GM19463 (cell line): Measurements from ENCODE around the gene SORBS2.

Experiments
- ATAC-seq: cut with Tn5 transposase; IDR thresholded peaks from one replicate; pipeline ENCODE4 v1.9.1; 2021; ENCODE audit warnings: mild to moderate bottlenecking, moderate library complexity; ENCODE audit not compliant: unreplicated experiment

The SORBS2 gene

DNA sequence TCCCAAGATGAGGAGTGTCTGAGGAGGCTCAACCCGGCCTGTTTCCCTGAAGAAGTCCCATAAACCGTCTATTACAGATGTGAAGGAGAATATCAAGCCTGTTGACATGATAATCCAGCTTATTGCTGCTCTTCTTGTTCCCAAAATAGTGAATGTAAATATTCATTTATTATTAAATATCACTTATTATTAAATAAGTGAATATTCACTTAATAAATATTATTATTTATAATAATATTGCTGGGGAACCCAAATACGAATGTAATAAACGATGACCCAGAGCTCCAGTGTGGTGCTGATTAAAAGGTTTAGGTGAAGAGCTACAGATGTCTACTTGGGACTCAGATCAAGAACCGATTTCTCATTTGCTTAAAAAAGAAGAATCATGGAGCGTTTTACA is 23.8 kb upstream of the SORBS2 start:
- ATAC-seq = no peak

DNA sequence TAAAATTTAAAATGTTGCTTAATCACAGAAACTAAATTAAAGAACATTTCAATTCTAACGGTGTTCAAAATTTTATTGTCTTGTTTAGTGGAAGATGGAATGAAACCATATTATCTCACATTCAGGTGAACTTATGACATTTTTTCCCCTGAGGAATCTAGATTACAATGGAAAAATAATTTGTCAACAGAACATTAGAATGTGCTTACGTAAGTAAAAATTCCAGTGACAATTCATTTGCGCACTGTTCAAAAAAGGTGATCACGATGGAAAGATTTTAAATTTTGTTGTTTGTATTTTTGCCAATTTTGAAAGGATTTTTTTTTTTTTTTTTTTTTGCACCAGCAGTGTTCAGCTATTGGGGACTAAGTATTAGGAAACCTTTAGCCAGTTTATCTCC is 23.3 kb upstream of the SORBS2 start:
- ATAC-seq = no peak

DNA sequence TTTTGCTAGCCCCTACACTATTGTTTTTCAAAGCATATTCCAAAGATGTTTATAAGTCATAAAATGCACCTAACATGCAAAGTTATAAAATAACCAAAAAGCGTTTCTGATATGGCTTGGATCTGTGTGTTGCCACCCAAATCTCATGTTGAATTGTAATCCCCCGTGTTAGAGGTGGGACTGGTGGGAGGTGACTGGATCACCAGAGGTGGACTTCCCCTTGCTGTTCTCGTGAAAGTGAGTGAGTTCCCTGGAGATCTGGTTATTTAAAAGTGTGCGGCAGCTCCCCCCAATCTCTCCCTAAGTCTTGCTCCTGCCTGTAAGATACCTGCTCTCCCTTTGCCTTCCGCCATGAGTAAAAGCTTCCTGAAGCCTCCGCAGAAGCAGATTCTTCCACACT is 22.8 kb upstream of the SORBS2 start:
- no peak for ATAC-seq

DNA sequence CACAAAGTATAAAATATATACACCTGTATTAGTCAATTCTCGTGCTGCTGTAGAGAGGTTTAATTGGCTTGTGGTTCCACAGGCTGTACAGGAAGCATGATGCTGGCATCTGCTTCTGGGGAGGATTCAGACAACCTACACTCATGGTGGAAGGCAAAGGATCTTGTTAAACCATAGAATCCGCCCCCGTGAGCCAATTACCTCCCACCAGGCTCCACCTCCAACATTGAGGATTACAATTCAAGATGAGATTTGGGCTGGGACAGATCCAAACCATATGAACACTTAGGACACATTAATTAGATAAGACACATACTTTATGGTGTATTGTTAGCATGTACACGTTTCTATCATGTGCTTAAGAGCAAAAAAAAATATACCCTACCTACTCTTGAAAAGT is 22.1 kb upstream of the SORBS2 start:
- no peak for ATAC-seq

DNA sequence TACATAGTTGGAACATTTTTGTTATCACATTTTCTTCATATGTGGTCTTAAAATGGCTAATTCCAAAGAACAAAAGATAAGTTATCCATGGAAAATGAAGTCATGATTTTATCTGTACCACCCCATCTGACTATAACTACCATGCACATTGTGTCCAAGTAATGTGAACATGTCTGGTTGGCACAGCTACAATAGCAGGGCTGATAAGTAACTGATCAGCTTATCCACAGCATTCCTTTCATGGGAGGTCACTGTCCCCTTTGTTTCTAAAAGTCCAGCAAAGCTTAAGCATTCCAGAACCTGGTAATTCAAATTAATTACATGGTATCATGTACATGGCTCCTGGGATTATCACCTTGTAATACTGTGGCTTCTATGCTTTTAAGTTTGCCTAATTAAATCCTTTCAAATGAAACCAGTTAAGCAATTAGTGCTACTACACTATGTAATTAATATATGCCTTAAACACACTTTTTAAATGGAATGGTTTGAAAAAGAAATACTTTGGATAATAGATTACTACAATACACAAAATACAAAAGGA is 21.1 kb upstream of the SORBS2 start:
- ATAC-seq = no peak

DNA sequence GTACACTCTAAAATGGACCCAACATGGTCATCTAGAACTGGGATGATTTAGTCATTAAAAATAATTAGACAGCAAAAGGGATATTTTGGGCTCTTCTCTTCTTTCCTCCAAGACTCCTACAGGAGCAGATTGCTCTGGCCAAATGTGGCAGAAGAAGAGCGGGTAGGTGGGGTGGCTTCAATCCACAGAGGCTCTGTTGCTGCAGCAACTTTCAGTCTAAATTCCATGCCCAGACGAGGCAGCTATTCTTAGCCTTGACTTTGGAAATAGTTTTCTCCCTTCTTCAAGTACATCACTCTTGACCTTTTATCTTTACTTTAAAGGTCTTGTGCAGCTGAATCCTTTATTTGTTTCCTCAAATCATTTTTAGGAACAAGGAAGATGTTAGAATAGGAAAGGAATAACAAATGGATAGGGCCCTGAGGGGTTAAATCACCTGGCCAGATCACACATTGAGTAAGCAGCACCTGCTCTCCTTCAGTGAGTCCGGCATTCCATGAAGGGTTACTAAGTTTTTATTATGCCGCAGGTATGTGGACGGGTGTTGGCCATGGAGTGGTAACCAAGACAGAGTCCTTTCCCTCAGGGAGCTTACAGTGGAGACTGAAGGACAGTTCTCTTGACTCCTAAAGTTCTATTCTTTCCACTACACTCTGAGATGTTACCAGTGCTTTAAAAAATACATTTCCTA is 19.3 kb upstream of the SORBS2 start:
- ATAC-seq = no peak

DNA sequence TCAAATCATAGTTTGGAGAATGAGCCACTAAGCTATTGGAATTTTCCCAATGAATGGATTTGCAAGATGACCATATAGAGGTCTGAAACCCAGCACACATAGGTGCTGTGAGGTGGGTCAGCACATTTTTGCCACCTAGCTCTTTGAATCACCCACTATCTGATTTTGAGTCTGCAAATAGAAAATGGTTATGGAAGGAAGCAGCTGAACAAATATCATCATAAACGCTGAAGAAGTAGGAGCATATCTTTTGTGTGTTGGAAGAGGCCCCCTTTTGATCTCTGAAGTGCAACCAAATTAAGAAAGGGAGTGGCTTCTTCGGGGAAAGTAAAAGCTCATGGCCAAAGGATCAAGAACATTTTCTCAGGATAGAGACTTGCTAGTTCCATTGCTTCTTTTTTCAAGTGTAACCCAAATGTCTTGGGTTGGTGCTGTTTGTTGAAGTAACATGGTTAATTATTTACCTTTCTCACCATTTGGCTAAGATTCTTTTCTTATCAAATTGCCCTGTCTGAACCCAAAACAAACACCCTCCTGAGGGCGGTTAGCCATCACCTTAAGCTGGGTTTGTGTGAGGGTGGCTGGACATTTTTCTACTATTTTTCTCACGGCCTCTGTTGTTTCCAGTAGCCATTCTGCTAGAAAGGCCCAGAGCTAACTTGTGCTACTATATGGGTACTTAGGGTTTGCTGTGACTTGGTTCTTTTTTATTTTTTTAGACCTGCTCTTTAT is 18.4 kb upstream of the SORBS2 start:
- no peak for ATAC-seq

DNA sequence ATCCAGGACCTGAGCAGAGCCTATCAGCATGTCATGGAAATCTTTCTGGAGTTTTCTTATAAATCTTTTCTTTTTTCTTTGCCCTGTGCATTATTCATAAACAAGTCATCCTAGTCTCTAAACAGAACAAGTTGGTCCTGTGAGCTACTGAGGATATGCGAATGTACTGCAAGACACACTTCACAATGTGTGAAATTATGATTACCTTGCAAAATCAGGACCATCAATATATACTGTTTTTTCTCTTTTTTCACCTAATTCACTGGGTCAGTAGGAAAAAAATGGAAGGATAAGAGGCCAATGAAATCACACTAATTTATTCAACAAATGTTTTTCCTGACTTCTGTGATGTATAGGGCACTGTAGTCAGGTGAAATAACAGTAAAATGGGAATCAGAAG is 14.4 kb upstream of the SORBS2 start:
- no peak for ATAC-seq

DNA sequence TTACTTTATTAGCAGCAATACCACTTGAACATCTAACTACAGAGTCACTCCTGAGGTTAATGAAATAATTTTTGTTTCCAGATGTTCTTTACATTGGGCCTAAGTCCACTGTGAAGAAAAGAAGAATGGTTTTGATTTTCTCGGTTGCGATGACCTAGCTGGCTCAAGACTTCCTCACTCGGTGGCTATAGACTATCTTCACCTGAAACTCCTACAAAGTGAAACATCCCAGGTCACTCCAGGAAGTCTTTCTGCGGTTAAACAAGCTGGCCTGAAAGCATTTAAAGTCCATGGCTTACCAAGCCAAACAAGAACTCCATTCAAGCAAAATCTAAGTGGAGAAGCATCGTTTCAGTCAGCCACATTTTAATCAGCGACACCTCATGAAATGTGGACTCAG is 13.7 kb upstream of the SORBS2 start:
- no peak for ATAC-seq

DNA sequence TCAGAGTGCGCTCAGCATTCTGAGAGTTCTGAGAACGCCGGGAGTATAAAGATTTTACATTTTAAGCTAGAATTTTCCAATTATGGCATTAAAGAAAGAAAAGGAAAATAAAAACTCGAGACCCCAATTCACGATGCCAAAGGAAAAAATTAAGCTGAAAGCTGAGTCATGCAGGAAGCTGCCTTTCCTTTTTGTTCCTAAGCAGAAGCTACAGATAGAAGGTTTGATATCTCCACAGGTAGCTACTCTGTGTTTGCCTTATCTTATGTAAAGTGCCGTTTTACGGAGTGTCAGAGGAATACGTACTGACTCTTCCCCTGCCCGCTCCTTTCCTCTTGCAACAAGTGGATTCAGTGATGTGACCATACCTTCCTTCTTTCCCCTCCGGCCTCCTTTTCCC is 10.8 kb upstream of the SORBS2 start:
- ATAC-seq = no peak

DNA sequence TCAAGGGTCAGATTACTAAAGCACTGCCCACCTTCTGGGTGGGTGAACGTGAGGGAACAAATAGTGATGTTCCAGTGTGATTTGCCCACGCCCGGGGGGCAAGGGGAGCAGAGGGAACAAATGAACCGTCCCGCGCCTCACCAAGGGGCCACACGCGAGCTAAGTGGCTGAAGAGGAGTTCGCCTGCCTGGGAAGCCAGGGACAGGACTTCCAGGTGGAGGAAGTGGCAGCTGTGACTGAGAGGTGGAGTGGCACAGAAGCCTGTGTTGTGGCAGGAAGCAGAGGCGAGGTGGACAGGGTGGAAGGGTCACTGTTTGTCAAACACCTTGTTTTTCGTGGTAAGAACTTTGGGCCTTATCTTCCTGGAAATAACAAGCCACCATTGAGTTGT is 9.0 kb upstream of the SORBS2 start:
- ATAC-seq = no peak

DNA sequence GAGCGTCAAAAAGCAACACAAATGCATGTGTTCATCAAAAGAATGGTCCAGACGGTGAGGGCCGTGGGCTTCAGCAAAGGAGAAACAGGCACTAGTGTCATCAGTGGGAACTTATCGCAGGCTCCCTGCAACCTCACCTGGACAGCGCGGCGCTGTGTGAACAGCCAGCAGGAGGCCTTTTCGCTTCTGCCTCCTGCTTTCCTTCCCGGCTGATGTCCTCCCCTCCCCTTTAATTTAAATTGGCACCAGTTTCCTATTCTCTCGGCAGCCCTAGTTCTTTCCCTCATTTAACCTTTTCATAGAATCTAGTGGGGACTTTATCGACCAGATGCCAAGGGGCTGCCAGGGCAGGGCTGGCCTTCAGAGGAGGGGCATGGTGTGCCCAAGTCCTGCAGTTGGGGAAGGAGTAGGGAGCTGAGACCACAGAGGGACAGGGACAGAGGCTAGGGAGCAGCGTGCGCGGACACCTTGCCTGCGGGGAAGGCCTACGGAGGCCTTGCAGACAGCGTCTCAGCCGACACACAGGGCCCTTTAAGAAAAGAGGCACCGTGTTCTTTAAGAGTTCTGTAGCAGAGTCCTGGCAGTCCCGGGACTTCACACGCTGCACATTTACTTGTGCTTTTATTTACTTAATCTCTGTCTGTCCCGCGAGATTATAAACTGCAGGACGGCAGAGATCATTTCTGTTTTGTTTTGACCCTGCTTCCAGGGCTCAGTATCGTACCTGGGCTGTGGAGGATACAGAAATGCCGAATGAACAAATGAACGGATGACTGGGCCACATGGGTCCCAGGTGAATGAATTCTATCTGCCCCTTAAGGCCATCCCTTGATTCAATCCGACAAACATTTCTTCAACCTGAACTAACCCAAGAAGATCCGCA is 8.4 kb upstream of the SORBS2 start:
- no peak for ATAC-seq

DNA sequence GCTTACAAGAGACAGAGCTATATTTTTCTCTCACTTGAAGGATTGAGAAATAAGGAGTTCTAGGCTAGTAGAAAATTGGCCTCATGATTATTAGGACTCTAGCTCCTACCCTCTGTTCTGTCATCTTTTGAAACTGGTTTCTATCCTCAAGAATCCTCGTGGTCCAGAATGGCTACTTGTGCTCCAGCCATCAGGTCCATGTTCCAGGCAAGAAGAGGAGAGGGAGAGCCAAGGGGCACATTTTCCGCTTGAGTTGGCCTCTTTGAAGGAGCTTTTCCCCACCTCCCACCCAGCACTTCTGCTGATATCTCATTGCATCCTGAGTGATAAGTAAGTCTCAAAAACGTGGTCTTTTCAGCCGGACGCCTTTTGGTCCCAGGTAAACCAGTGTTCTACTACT is 7.2 kb upstream of the SORBS2 start:
- ATAC-seq = no peak

DNA sequence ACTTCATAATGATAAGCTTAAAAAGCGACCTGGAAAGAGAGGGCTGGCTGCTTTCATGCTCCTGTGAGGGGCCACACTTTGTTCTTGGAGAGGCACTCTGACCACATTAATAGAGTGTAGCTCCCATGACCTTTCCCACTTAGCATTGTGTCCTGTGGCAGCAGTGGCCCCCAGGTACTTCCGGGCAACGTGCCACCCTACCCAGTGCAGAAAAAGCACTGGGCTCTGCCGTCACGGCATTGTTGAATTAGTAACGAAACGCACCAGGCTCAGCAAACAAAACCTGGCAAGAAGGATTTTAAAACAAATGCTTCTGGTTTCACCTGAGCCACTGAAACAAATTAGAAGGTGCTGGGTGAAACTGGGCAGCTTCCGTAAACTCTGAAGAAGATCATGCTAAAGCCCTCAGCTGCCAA is 5.4 kb upstream of the SORBS2 start:
- ATAC-seq = no peak

DNA sequence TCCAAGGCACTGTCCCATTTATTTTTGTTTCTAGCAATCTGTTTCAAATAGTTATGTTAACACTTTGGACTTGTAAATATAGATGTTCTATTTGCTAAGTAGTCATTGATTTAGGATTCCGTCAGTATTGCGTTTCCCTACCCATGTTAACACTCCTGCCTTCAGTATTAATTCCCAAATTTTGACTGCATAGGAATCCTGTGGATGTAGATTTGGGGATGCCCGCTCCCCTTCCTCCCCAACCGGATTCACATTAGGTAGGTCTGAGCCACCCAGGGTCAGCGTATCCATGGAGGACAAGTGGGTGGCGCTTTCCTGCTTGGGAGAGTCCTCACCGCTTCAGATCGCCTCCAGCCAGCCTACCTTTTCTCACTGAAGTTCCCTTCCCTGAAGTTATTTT is 1.1 kb upstream of the SORBS2 start:
- ATAC-seq = no peak

DNA sequence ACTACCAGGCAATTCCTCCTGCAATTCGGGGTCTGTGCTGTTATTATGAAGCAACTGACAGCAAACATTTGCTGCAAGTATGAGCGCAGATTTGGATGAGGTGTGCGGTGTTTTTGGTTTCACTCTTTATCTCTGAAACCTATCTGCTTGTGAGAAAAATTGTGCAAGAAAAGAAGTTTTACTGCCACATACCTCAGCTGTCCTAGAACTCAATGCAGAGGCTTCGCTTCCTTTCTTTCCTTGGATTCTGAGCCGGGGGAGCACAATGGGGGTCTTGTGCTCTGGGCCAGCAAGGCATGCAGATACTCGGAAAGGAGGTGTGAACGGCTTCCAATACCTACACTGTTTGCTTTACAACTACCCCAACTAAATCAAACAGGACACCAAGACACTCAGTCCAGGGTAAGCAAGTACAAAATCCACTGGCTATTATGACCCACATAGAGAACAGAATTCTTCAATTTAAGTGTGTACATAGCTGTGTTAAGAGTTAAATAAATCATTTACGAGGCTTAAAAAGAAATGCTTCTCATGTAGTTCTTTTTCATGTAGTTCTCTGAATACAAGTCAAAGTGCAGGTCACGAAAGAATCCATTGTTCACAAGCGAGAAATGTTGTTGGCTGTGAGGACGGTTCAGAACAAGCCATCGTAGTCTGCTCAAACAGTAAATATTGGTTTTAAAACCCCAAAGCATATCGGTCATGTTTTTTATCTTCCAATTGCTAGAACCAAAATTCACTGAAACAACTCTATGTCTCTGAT is 1.1 kb downstream of the SORBS2 start:
- no peak for ATAC-seq

DNA sequence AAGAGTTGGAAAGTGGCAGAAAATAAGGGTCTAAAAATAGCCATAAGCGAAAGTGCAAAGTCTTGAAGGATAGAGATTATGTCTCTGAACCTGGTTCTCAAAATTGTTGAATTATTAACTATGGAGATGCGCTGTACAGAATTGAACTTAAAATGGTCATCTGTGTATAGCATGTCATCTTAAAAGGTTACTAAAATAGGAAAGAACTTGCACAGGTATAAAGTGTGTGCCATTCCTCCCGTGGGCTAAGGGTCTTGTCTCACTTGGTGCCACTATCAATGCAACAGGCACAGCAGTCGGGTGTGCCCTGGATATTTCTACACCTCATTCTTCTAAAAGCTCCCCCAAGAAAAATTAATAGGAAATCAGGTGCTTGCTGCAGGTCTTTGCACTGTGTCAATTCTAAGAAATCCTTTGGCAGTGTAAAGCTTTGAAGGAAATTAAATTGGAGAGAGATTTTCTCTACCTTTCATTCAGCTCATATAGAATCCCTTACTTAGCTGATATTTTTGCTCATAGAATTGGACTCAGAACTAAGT is 2.4 kb downstream of the SORBS2 start:
- no peak for ATAC-seq

DNA sequence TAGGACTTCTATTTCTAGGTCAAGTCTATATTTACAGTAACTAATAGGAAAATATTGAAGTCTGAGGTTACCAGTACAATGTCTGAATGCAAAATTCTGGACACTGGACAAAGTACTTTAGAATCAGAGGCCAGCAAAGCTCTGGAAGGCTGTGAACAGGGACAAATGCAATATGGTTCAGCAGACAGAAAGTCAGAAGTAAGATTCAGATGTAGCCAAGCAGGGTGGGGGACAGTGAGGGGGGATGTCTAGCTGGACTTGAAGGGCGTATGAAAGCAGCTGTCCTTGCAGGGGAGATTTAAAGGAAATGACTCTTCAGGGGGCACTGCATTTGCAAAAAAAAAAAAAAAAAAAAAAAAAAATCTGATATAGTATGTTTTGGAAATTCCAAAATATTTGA is 2.9 kb downstream of the SORBS2 start:
- ATAC-seq = no peak

DNA sequence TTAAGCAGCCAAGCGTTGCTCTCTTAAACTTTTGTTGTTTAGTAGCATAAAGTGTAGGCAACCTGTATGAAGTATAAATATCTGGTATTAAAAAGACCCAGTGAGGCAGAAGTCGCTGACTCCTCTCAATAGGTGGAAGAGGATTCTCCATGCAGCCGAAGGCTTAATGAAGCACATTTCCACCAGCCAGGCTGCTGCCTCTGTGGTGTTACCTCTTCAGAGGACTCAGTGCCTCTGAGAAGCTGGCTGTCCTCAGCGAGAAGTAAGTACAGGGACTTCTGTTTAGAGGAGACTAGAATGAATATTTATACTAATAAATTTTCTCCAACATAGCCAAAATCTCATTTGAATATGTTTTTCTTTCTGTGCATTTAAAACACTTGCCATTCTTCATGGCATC is 6.0 kb downstream of the SORBS2 start:
- ATAC-seq = no peak

DNA sequence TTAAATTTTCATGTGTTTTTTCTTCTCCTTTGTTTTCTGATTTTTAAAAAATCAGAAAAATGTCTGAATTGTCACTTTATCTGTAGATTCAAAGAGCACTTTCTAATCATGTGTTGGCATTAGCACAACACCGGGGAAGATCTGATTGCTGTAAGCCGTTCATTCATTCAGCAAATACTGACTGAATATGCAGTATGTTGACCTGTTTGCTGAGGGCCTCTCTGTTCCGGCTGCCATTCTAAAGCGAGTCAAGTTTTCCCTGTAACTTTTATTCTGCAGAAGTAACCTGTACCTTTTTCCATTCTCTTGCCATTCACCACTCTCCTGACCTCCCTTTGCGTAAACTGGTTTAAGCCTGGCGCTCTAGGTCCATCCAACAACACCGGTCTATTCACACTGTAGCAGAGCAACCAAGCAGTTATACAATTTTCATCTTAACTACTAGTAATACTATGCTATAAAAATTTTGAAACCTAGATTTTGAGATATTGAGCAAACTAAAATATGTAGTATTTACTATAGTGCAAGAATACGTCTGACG is 6.7 kb downstream of the SORBS2 start:
- ATAC-seq = no peak
